H1 (cell line): ENCODE measurements around the gene SHMT2. TPM values are rescaled to one million over a fixed set of nuclear protein-coding genes. Genes with fewer than 3 reads are reported as not detected.

Experiments
- CBX8 ChIP-seq: fragments of 300-800, 300-1000 bp; sonication (generic); IDR thresholded peaks from 2 replicates; pipeline ENCODE4 v1.7.1; 2016; ENCODE audit warnings: low read depth, low read length, borderline replicate concordance
- HDAC6 ChIP-seq: IDR thresholded peaks from one replicate; pipeline ENCODE4 v1.7.1; 2012; ENCODE audit warnings: low read depth, mild to moderate bottlenecking, inconsistent platforms, low read length, moderate library complexity
- TAF7 ChIP-seq: optimal IDR thresholded peaks from 2 replicates; pipeline ENCODE3; 2011; ENCODE audit warnings: low read depth, mild to moderate bottlenecking, inconsistent platforms, low read length, moderate library complexity, borderline replicate concordance
- polyA plus RNA-seq, 7 experiments: library from polyadenylated mRNA; depleted of rRNA in 3 of 7; stranded (reverse) in 5 of 7; unstranded in 2 of 7; fragments of >200 nt in 5 of 7; fragments of 200-250 nt in 2 of 7; gene quantifications; 1 replicate in 5 of 7; 2 replicates in 1 of 7; 4 replicates in 1 of 7; pipeline versions ENCODE4 v1.2.1 to v1.2.3, GENCODE V29; 2011 to 2013; ENCODE audit warnings: missing spikeins in 2 of 7, mixed read lengths in 2 of 7
- total RNA-seq: library from RNA; stranded (reverse); fragmentation: NEBNext Ultra II Directional; extraction: Animal tissue kit (Norgen Biotek cat#: 25700); gene quantifications from 2 replicates; pipeline ENCODE4 v1.2.1, GENCODE V29; 2021

SHMT2 gene
- total and polyA plus RNA-seq, 2 of the 8 experiments (the other 6 are each of a cell fraction or from before 2014, with no cell fraction given) = 274 to 520 TPM

DNA sequence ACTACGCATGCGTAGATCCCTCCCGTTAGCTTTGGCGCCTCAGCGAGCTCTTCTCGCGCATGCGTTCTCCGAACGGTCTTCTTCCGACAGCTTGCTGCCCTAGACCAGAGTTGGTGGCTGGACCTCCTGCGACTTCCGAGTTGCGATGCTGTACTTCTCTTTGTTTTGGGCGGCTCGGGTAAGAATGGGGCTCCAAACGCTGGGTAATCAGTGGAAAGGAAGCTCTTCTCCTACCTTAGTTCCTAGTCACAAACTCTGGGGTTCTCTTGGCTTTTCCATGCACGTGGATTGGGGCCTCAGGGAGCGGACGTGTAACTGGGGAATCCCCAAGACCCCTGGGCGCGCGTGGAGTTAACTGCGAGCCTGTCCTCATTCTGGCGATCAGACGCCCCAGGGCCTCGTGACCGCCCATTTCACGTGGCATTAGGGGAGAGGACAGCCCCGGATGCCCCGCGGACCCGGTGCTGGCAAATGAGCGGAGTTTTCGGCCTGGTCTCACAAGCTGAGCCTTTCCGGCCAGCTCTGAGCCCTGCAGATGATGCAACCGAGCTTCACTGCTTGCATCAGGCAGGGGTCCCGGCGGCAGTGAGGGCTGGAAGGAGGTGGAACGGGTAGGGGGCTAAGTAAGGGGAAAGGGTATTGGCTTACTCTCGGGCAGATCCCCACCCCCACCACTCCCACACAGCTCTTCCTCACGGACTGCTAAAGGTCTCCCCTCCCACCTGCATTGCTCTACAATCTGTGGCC, at the start of gene SHMT2 (continued):
- TF ChIP-seq HDAC6 (no peak), CBX8 (no peak), TAF7 (peak; percentile 51)
